Endothelial cell (in vitro differentiated cells): ENCODE results near the gene CHAF1B. TPM values are rescaled to one million over a fixed set of nuclear protein-coding genes. Genes with fewer than 3 reads are reported as not detected.

Experiments used
- DNase-seq: peaks from one replicate; pipeline ENCODE4 v3.0.0; 2021; ENCODE audit warnings: low spot score
- H3K27ac Mint-ChIP-seq: one replicate; pipeline ENCODE4 v1.8.0; 2021; ENCODE audit warnings: mixed read lengths, inconsistent platforms; ENCODE audit not compliant: unreplicated experiment
- H3K27me3 Mint-ChIP-seq: one replicate; pipeline ENCODE4 v1.8.0; 2021; ENCODE audit warnings: mild to moderate bottlenecking, moderate library complexity, mixed read lengths, inconsistent platforms; ENCODE audit not compliant: unreplicated experiment
- H3K36me3 Mint-ChIP-seq: one replicate; pipeline ENCODE4 v1.8.0; 2021; ENCODE audit warnings: mild to moderate bottlenecking, low read depth, mixed read lengths, inconsistent platforms; ENCODE audit not compliant: unreplicated experiment
- H3K4me1 Mint-ChIP-seq: one replicate; pipeline ENCODE4 v1.8.0; 2021; ENCODE audit warnings: mild to moderate bottlenecking, mixed read lengths, inconsistent platforms; ENCODE audit not compliant: unreplicated experiment
- H3K4me3 Mint-ChIP-seq: one replicate; pipeline ENCODE4 v1.8.0; 2021; ENCODE audit warnings: mild to moderate bottlenecking, mixed read lengths, inconsistent platforms; ENCODE audit not compliant: unreplicated experiment
- H3K9me3 Mint-ChIP-seq: one replicate; pipeline ENCODE4 v1.8.0; 2021; ENCODE audit warnings: mixed read lengths, inconsistent platforms; ENCODE audit not compliant: unreplicated experiment
- total RNA-seq: library from RNA; stranded (reverse); fragmentation: NEBNext Ultra II Directional; extraction: Animal tissue kit (Norgen Biotek cat#: 25700); gene quantifications from one replicate; pipeline ENCODE4 v1.2.1, GENCODE V29; 2021; ENCODE audit not compliant: unreplicated experiment
- TF ChIP-seq, protein P1 (sequence below): fragments of 200-600 bp; sonication (generic); IDR thresholded peaks from one replicate; pipeline ENCODE4 v1.5.0; 2021; ENCODE audit warnings: antibody characterized with exemption; ENCODE audit not compliant: unreplicated experiment

The CHAF1B gene
- total RNA-seq, 1 donor from 2014 or later, result 6.2 TPM

GRCh38 chr21:36347278-36347961 lies 37.8 kb upstream of the CHAF1B start:
- peaks cover 30% of the 10 kb centered on the region for H3K36me3 Mint-ChIP-seq

GRCh38 chr21:36347962-36348328 lies 37.2 kb upstream of the CHAF1B start:
- TF ChIP-seq, protein P1, sequence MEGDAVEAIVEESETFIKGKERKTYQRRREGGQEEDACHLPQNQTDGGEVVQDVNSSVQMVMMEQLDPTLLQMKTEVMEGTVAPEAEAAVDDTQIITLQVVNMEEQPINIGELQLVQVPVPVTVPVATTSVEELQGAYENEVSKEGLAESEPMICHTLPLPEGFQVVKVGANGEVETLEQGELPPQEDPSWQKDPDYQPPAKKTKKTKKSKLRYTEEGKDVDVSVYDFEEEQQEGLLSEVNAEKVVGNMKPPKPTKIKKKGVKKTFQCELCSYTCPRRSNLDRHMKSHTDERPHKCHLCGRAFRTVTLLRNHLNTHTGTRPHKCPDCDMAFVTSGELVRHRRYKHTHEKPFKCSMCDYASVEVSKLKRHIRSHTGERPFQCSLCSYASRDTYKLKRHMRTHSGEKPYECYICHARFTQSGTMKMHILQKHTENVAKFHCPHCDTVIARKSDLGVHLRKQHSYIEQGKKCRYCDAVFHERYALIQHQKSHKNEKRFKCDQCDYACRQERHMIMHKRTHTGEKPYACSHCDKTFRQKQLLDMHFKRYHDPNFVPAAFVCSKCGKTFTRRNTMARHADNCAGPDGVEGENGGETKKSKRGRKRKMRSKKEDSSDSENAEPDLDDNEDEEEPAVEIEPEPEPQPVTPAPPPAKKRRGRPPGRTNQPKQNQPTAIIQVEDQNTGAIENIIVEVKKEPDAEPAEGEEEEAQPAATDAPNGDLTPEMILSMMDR, result no peak
- Mint-ChIP-seq H3K27me3 (no peaks in the 10 kb centered on the region), H3K4me1 (no peaks in the 10 kb centered on the region), H3K9me3 (no peaks in the 10 kb centered on the region), H3K36me3 (peaks cover 33% of the 10 kb centered on the region), H3K4me3 (no peak overlapping the region), H3K27ac (no peak overlapping the region)
- DNase-seq, result no peak

More at GRCh38 chr21:36347278-36347961, 37.8 kb upstream of the CHAF1B start:
- H3K27ac Mint-ChIP-seq, result no peak overlapping the region
- no peak overlapping the region for H3K4me3 Mint-ChIP-seq
- H3K4me1 Mint-ChIP-seq, result no peaks in the 10 kb centered on the region
- TF ChIP-seq, protein P1, result no peak
- H3K9me3 Mint-ChIP-seq, result no peaks in the 10 kb centered on the region
- no peaks in the 10 kb centered on the region for H3K27me3 Mint-ChIP-seq
- DNase-seq, result no peak

DNA sequence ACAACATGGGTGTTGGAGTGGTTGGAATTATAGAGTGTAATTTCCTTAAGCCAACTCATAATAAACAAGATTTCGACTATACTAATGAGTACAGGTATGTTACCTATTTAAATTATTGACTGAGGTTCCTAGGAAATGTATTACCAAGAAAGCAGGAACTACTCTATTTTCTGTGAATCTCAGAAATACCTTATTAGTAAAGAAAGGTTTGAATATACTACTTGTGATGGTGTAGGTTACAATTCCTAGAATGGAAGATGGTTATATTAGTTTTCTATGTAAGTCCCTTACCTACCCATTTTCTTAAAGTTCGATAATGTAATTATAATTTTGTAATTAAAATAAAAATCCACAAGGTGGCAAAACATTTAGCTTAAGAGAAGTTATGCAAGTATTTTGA lies 35.9 kb upstream of the CHAF1B start:
- TF ChIP-seq, protein P1, result no peak
- peaks cover 28% of the 10 kb centered on the region for H3K36me3 Mint-ChIP-seq
- H3K4me3 Mint-ChIP-seq, result no peak overlapping the region

DNA sequence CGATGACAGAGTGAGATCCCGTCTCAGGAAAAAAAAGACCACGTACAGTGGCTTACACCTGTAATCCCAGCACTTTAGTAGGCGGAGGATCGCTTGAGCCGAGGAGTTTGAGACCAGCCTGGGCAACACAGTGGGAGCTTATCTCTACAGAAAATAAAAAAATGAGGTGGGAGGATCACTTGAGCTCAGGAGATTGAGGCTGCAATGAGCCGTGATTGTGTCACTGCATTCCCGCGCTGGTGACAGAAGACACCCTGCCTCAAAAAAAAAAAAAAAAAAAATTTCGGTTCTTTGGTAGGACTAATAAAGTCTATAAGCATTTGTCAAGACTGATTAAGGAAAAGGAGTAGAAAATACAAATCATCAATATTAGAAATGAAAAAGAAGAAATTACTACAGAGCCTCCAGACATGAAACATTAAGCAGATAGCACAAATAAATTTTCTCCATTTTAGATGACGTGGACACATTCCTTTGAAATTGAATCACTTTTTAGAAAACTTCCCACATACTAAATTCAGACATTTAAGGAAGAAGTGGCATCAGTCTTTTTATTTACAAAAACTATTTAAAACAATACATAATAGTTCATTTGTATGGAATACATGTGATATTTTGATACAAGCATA lies 34.8 kb upstream of the CHAF1B start:
- Mint-ChIP-seq H3K36me3 (peaks cover 23% of the 10 kb centered on the region), H3K4me1 (no peaks in the 10 kb centered on the region), H3K27ac (no peak overlapping the region), H3K27me3 (peaks cover under 1% of the 10 kb centered on the region), H3K4me3 (peak overlapping the region; percentile 18), H3K9me3 (no peaks in the 10 kb centered on the region)
- DNase-seq, result no peak
- TF ChIP-seq, protein P1, result no peak

More for the DNA sequence above, 35.9 kb upstream of the CHAF1B start:
- H3K27ac Mint-ChIP-seq, result no peak overlapping the region
- DNase-seq, result no peak
- H3K9me3 Mint-ChIP-seq, result no peaks in the 10 kb centered on the region
- H3K27me3 Mint-ChIP-seq, result no peaks in the 10 kb centered on the region
- no peaks in the 10 kb centered on the region for H3K4me1 Mint-ChIP-seq
